ENCODE results near the gene EGFR. TPM values are rescaled to one million over a fixed set of nuclear protein-coding genes. Genes with fewer than 3 reads are reported as not detected.

EGFR gene
- total RNA-seq, 1 donor: 98.9 TPM

DNA sequence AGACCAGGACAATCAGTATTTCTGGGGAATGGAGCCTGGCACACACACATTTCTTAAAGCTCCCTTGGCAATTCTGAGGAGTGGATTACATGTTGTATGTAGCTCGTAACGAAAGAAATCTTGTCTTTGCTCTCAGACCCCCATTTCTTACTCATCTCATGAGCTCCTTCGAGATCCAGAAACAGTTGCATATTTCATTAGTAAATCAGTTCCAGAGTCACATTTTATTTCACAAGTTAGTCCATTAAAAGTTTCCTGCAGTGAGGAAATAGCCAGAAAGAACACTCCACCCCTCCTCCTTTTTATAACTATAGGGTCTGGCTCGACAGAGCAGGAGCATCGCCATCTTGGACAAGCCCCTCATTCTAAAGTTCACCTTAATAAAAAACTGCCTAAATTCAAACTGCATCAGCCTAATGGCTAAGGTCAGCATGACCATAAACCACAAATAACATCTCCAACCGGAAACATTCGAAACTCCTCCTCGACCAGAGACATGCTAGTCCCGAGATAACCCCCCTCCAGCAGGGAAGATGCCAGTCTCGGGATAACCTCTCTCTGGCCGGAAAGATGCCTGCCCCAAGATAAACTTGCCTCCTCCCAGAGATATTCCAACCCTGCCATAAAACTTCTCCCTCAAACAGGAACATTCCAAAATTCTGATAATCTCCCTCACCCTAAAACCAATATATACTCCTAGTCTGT is 7.4 kb downstream of the EGFR start:
- no peak overlapping the region for H3K4me3 ChIP-seq (ENCODE audit: low read depth, low read length)
- TF ChIP-seq CTCF (IDR thresholded peaks at IDR 0.05; ENCODE audit: insufficient read depth, low read depth, low read length): no peak
- peak; percentile 60 for DNase-seq (ENCODE audit: low read depth)

GRCh38 chr7:55026867-55027490 is 8.2 kb downstream of the EGFR start:
- TF ChIP-seq CTCF (IDR thresholded peaks at IDR 0.05; ENCODE audit: insufficient read depth, low read depth, low read length): no peak
- H3K4me3 ChIP-seq (ENCODE audit: low read depth, low read length): no peak overlapping the region
- peak; percentile 60 for DNase-seq (ENCODE audit: low read depth)

DNA sequence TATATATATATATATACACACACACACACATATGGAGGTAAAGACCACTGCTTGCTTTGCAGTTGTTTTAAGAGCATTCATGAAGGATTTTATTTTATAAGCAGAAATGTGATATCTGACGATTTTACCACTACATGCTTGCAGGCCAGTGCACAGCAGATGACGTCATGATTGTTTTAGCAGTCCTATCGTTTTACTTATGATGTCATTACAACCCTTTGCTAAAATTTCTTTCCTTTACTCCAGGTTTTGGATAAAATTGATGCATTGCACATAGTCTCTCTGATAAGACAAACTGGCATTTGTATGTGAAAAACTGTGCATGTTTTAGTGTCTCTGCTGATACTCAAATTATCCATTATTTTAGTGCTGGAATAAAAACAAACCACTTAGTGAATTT is 9.2 kb downstream of the EGFR start:
- DNase-seq (ENCODE audit: low read depth): no peak
- no peak for TF ChIP-seq CTCF (IDR thresholded peaks at IDR 0.05; ENCODE audit: insufficient read depth, low read depth, low read length)
- no peak overlapping the region for H3K4me3 ChIP-seq (ENCODE audit: low read depth, low read length)

GRCh38 chr7:55030314-55030713 is 11.5 kb downstream of the EGFR start:
- peak; percentile 64 for DNase-seq (ENCODE audit: low read depth)

GRCh38 chr7:55031075-55031474 is 12.3 kb downstream of the EGFR start:
- no peak overlapping the region for H3K4me3 ChIP-seq (ENCODE audit: low read depth, low read length)
- DNase-seq (ENCODE audit: low read depth): no peak
- no peak for TF ChIP-seq CTCF (IDR thresholded peaks at IDR 0.05; ENCODE audit: insufficient read depth, low read depth, low read length)

More at GRCh38 chr7:55030314-55030713, 11.5 kb downstream of the EGFR start:
- no peak for TF ChIP-seq CTCF (IDR thresholded peaks at IDR 0.05; ENCODE audit: insufficient read depth, low read depth, low read length)
- H3K4me3 ChIP-seq (ENCODE audit: low read depth, low read length): no peak overlapping the region

DNA sequence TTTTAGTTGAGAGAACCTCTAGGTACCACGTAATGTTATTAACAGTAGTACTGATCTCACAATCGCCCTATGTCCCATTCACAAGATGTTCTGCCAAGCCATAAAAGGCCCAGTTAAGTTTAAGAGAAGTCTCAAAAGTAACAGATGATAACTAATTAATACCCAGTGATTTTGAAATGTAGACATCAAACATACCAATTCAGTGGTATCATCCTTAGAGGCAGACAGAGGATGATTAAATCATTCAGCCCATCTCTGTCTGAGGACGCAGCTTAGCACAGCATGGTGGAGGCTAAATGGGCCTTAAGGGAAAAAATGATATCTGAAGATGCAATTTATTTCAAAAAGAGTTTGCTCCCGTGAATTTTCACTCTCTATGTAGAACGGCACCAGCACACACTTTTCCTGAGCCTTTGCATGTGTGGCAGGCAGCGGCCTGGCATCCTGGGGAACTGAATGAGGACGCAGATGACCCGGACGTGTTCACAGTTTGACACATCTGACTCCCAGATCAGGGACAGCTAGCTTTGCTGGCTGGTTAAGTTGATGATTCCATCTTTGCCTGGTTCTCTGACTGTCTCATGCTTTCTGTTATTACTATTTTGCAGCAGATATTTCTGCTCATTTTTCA is 13.4 kb downstream of the EGFR start:
- no peak overlapping the region for H3K4me3 ChIP-seq (ENCODE audit: low read depth, low read length)
- no peak for DNase-seq (ENCODE audit: low read depth)
- TF ChIP-seq CTCF (IDR thresholded peaks at IDR 0.05; ENCODE audit: insufficient read depth, low read depth, low read length): no peak

Measured in fibroblast of villous mesenchyme (primary cell).